Psoas muscle (tissue), 8 donors: ENCODE data around the gene CHRNA10. TPM values are rescaled to one million over a fixed set of nuclear protein-coding genes. Genes with fewer than 3 reads are reported as not detected.

Experiments used
- ATAC-seq, 4 donors: fragments of 200-7000 bp; cut with Tn5 transposase; one replicate each; pipeline ENCODE4 v1.9.1; 2020; ENCODE audit warnings: moderate library complexity in 3 of 4, mild to moderate bottlenecking in 2 of 4
- DNase-seq, 2 donors: peaks; one replicate each; pipeline ENCODE4 v3.0.0-alpha.2; 2020
- H3K27ac ChIP-seq: fragments of 200-600 bp; one replicate; pipeline ENCODE4 v1.8.0; 2022
- H3K27me3 ChIP-seq, 3 donors: fragments of 200-600 bp in 1 of 3; one replicate each; pipeline versions ENCODE4 v1.6.1 to v1.8.0; 2013 to 2022; ENCODE audit warnings: low read length in 2 of 3, mild to moderate bottlenecking in 2 of 3, moderate library complexity in 1 of 3; ENCODE audit not compliant: insufficient read depth in 3 of 3
- H3K36me3 ChIP-seq, 2 donors: fragments of 200-600 bp in 1 of 2; one replicate each; pipeline versions ENCODE4 v1.6.1 to v1.8.0; 2013 to 2022; ENCODE audit warnings: low read depth in 1 of 2, mild to moderate bottlenecking in 1 of 2, moderate library complexity in 1 of 2; ENCODE audit not compliant: insufficient read depth in 1 of 2
- H3K4me1 ChIP-seq: fragments of 200-600 bp; one replicate; pipeline ENCODE4 v1.8.0; 2022
- H3K4me3 ChIP-seq: fragments of 200-600 bp; one replicate; pipeline ENCODE4 v1.8.0; 2022; ENCODE audit warnings: mild to moderate bottlenecking
- H3K9me3 ChIP-seq: fragments of 200-600 bp; one replicate; pipeline ENCODE4 v1.8.0; 2022
- WGBS, 3 donors: extraction: QIAGEN DNeasy Blood & Tissue Kit; methylation state at CpG; one replicate each; pipeline versions ENCODE4 v1.1.6 to v1.1.7; 2013; 5-methylcytosine and 5-hydroxymethylcytosine counted together
- intact Hi-C, 2 donors: fragments of 100-400 bp; cut with DNase I; formaldehyde crosslinking; loops; one replicate each; pipeline versions ENCODE4 v1.11.0 to v1.14.2; 2022
- long read RNA-seq, 2 donors: library from polyadenylated mRNA; unstranded; transcript quantifications; one replicate each; pipeline ENCODE4 v2.0.0, GENCODE V29; 2021
- polyA plus RNA-seq, 3 donors: library from polyadenylated mRNA; stranded (reverse); fragments of 200-250 nt; gene quantifications; one replicate each; pipeline ENCODE4 v1.2.3, GENCODE V29; 2013
- total RNA-seq, 4 donors: library from RNA; stranded (reverse); fragmentation: NEBNext Ultra II Directional in 2 of 4; extraction: Animal tissue kit (Norgen Biotek cat#: 25700) in 2 of 4; gene quantifications; one replicate each; pipeline versions ENCODE4 v1.2.1 to v1.2.4, GENCODE V29; 2021 to 2023
- TF ChIP-seq, protein P1 (sequence below): fragments of 200-600 bp; IDR thresholded peaks from one replicate; pipeline ENCODE4 v1.8.0; 2022; ENCODE audit warnings: antibody characterized with exemption
- donor health status: healthy with polysubstance abuse.
- donor health status: DM: no; HTN: no; CAD: no; lungs with moderate emphysema.
- donor health status: Bipolar disorder and iron deficiency.
- donor health status: healthy.
- donor health status: DM: yes; HTN: yes; CAD: no.
- donor health status: DM: no; HTN: no; CAD: no.
- donor health status: DM: no; HTN: no; CAD: no.
- donor health status: DM: yes; HTN: yes; CAD: no.

Gene CHRNA10, protein sequence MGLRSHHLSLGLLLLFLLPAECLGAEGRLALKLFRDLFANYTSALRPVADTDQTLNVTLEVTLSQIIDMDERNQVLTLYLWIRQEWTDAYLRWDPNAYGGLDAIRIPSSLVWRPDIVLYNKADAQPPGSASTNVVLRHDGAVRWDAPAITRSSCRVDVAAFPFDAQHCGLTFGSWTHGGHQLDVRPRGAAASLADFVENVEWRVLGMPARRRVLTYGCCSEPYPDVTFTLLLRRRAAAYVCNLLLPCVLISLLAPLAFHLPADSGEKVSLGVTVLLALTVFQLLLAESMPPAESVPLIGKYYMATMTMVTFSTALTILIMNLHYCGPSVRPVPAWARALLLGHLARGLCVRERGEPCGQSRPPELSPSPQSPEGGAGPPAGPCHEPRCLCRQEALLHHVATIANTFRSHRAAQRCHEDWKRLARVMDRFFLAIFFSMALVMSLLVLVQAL
- total RNA-seq (1 to 10 TPM in 1 of 4 donors, under 1 TPM in 3; 0.36 to 1.4 (median 0.63) TPM), polyA plus RNA-seq (under 1 TPM; 0.13 to 0.65 (median 0.40) TPM)
- long read RNA-seq, donor 1, result 0 reads
- long read RNA-seq, donor 2, partial matches to known transcripts, result 0 of 1 reads
- long read RNA-seq, donor 2, other reads (novel, unspliced or antisense), result 1 of 1 reads

GRCh38 chr11:3671334-3672254, at the start of gene CHRNA10:
Gene CHRNA10, minus strand, starts transcription at chr11:3671384. Its CDS starts 72 bp downstream, at chr11:3671312.
- Histone ChIP-seq H3K36me3 (peaks cover 5 to 91% of the 10 kb centered on the region in 2 donors), H3K4me3 (no peak within 1 kb of the TSS), H3K27ac (no peak within 1 kb of the TSS), H3K4me1 (no peaks in the 10 kb centered on the region), H3K27me3 (no peaks in the 10 kb centered on the region), H3K9me3 (no peaks in the 10 kb centered on the region)
- ATAC-seq (peak in 2 of 4 donors; percentile 10 to 18), DNase-seq (no peak)
- TF ChIP-seq, protein P1, sequence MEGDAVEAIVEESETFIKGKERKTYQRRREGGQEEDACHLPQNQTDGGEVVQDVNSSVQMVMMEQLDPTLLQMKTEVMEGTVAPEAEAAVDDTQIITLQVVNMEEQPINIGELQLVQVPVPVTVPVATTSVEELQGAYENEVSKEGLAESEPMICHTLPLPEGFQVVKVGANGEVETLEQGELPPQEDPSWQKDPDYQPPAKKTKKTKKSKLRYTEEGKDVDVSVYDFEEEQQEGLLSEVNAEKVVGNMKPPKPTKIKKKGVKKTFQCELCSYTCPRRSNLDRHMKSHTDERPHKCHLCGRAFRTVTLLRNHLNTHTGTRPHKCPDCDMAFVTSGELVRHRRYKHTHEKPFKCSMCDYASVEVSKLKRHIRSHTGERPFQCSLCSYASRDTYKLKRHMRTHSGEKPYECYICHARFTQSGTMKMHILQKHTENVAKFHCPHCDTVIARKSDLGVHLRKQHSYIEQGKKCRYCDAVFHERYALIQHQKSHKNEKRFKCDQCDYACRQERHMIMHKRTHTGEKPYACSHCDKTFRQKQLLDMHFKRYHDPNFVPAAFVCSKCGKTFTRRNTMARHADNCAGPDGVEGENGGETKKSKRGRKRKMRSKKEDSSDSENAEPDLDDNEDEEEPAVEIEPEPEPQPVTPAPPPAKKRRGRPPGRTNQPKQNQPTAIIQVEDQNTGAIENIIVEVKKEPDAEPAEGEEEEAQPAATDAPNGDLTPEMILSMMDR, result no peak
- intact Hi-C loops, result no loop called here
- WGBS, 3 donors, result 60 to 76% (median 70%) methylated on average over 9 of the region's 9 CpGs

GRCh38 chr11:3712274-3712673, 41.1 kb upstream of the CHRNA10 start:
- intact Hi-C loops, result no loop called here
- Histone ChIP-seq H3K9me3 (no peaks in the 10 kb centered on the region), H3K4me3 (no peak overlapping the region), H3K27me3 (no peaks in the 10 kb centered on the region), H3K36me3 (peaks cover 21 to 66% of the 10 kb centered on the region in 2 donors), H3K27ac (peak overlapping the region; percentile 11), H3K4me1 (peaks cover 54% of the 10 kb centered on the region)
- TF ChIP-seq, protein P1, result no peak
- ATAC-seq, result no peak
- no peak for DNase-seq
- WGBS, 3 donors, result 49 to 61% (median 51%) methylated on average over 6 of the region's 6 CpGs

- Histone ChIP-seq H3K9me3 (no peaks in the 10 kb centered on the region), H3K36me3 (peaks cover 17 to 64% of the 10 kb centered on the region in 2 donors), H3K4me1 (peaks cover 54% of the 10 kb centered on the region), H3K27me3 (no peaks in the 10 kb centered on the region), H3K27ac (peak overlapping the region; percentile 83), H3K4me3 (peak overlapping the region; percentile 15)
- intact Hi-C loops, result no loop called here
- TF ChIP-seq, protein P1, result no peak
- DNase-seq, result no peak
- peak; percentile 31 to 73 (median 54) for ATAC-seq
- 79 to 82% (median 82%) methylated on average over 4 of the region's 4 CpGs for WGBS, 3 donors
Measured at GRCh38 chr11:3710485-3711259, 39.5 kb upstream of the CHRNA10 start.

DNA sequence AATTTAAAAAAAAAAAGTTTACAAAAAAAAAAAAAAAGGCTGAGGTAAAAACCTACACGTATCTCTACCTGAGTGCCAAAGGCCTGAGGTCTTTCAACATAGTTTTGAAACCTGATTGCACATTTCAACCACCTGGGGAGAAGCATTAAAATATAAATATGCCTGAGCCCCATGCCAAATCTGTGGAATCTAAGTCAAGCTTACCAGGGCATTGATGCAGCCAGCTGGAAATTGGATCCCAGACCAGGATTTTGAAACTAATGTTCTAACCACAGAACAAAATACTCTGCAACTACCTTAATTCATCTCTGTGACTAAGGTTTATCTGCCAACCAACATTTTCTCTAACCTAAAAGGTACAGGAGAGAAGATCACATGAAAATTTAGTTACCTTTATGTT, 38.8 kb upstream of the CHRNA10 start:
- no peaks in the 10 kb centered on the region for H3K9me3 ChIP-seq
- WGBS, 3 donors, result 24 to 60% (median 47%) methylated on average over 1 of the region's 1 CpG
- H3K4me3 ChIP-seq, result peak overlapping the region; percentile 15
- H3K27me3 ChIP-seq, result no peaks in the 10 kb centered on the region
- DNase-seq (no peak), ATAC-seq (peak; percentile 85 to 92 (median 90))
- TF ChIP-seq, protein P1, result no peak
- peak overlapping the region; percentile 83 for H3K27ac ChIP-seq
- intact Hi-C loops, result no loop called here
- H3K4me1 ChIP-seq, result peaks cover 48% of the 10 kb centered on the region
- peaks cover 20 to 64% of the 10 kb centered on the region in 2 donors for H3K36me3 ChIP-seq
